Peyer's patch (tissue), 4 donors: ENCODE measurements around the gene HJV.

Experiments
- POLR2A ChIP-seq, 2 donors: fragments of 450-650 bp; IDR thresholded peaks; one replicate each; pipeline ENCODE4 v1.5.1; 2017; ENCODE audit warnings: antibody characterized with exemption in 2 of 2, mild to moderate bottlenecking in 2 of 2, moderate library complexity in 2 of 2
- TF ChIP-seq, protein P1 (sequence below), 6 experiments: fragments of 450-650 bp in 4 of 6; fragments of 200-600 bp in 2 of 6; sonication (generic) in 1 of 6; IDR thresholded peaks; one replicate each; pipeline ENCODE4 v1.5.1; 2017 to 2019; ENCODE audit warnings: antibody characterized with exemption in 6 of 6, mild to moderate bottlenecking in 3 of 6, moderate library complexity in 1 of 6

DNA sequence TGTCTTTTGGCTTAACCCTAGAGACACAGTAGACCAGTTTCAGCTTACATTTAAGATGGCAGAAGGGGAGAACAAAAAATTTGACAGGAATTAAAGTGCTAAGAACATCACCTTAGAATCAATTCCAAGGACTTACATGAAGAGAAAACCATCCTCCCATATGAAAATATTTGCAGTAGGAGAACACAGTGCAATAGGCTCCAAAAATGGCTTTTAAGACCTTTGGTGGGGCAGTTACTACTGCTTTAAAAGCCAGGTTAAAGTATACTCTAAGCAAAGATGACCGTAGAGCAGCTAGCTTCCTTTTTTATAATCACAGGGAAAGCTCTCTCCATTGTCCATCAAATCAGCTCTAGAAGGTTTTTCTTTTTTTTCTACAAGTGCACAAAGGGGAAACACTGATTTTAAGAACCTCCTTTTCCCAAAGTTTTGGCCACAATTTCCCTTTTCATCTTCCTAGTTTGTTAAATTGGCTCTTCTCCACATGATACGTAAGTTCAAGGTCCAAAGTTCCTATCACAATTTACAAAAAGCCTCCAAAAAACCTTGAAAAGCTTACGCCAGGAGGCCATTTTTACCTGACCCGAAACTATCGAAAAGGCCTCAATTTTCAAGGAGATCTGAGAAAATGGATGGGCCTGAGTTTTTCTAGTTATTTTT lies 28.4 kb downstream of the HJV start:
- TF ChIP-seq POLR2A (IDR thresholded peaks at IDR 0.05), result no peak
- TF ChIP-seq, protein P1, sequence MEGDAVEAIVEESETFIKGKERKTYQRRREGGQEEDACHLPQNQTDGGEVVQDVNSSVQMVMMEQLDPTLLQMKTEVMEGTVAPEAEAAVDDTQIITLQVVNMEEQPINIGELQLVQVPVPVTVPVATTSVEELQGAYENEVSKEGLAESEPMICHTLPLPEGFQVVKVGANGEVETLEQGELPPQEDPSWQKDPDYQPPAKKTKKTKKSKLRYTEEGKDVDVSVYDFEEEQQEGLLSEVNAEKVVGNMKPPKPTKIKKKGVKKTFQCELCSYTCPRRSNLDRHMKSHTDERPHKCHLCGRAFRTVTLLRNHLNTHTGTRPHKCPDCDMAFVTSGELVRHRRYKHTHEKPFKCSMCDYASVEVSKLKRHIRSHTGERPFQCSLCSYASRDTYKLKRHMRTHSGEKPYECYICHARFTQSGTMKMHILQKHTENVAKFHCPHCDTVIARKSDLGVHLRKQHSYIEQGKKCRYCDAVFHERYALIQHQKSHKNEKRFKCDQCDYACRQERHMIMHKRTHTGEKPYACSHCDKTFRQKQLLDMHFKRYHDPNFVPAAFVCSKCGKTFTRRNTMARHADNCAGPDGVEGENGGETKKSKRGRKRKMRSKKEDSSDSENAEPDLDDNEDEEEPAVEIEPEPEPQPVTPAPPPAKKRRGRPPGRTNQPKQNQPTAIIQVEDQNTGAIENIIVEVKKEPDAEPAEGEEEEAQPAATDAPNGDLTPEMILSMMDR (IDR thresholded peaks at IDR 0.05), result no peak
